ENCODE results near the gene PPP1R1A.

- TF ChIP-seq POLR2A (IDR thresholded peaks at IDR 0.05; ENCODE audit: low read depth, low read length) (no peak), POLR2AphosphoS5 (IDR thresholded peaks at IDR 0.05; ENCODE audit: low read depth, low read length) (no peak), TAF1 (IDR thresholded peaks at IDR 0.05; ENCODE audit: low read depth, low read length) (no peak), POU2F2 (IDR thresholded peaks at IDR 0.05; ENCODE audit: low read depth, low read length) (no peak), SPI1 (IDR thresholded peaks at IDR 0.05; ENCODE audit: low read depth, low read length) (no peak), PAX5 (IDR thresholded peaks at IDR 0.05; ENCODE audit: insufficient read depth, low read length, severe bottlenecking) (no peak)
These were observed 41.5 kb upstream of the PPP1R1A start for GRCh38 chr12:54629925-54630324.
